ENCODE data around the gene NEK9. TPM values are rescaled to one million over a fixed set of nuclear protein-coding genes. Genes with fewer than 3 reads are reported as not detected.
"Not testable (repeated sequence)": the region's sequence is repeated elsewhere in the genome, so short reads cannot be mapped to it uniquely, and the experiment has no call there.

The NEK9 gene
- total RNA-seq, 1 experiment from 2014 or later: 19.7 TPM

- H3K9me3 ChIP-seq: no peaks in the 10 kb centered on the region
- no peak for DNase-seq
- peaks cover 10% of the 10 kb centered on the region for H3K36me3 ChIP-seq
- H3K4me3 ChIP-seq: no peak overlapping the region
- H3K27me3 ChIP-seq: no peaks in the 10 kb centered on the region
Measured at GRCh38 chr14:75153295-75153694, 26.4 kb upstream of the NEK9 start.

- no peak for DNase-seq
- peaks cover 10% of the 10 kb centered on the region for H3K36me3 ChIP-seq
- H3K27me3 ChIP-seq: no peaks in the 10 kb centered on the region
- H3K4me3 ChIP-seq: no peak overlapping the region
- H3K9me3 ChIP-seq: no peaks in the 10 kb centered on the region
Measured at GRCh38 chr14:75151851-75152250, 25.0 kb upstream of the NEK9 start.

- H3K36me3 ChIP-seq: peaks cover 10% of the 10 kb centered on the region
- H3K27me3 ChIP-seq, H3K9me3 ChIP-seq, DNase-seq, H3K4me3 ChIP-seq: not testable (repeated sequence)
Measured at GRCh38 chr14:75150637-75151036, 23.8 kb upstream of the NEK9 start.

GRCh38 chr14:75150150-75150549 lies 23.3 kb upstream of the NEK9 start:
- Histone ChIP-seq H3K36me3 (peaks cover 10% of the 10 kb centered on the region), H3K4me3 (no peak overlapping the region), H3K9me3 (no peaks in the 10 kb centered on the region), H3K27me3 (no peaks in the 10 kb centered on the region)
- no peak for DNase-seq

DNA sequence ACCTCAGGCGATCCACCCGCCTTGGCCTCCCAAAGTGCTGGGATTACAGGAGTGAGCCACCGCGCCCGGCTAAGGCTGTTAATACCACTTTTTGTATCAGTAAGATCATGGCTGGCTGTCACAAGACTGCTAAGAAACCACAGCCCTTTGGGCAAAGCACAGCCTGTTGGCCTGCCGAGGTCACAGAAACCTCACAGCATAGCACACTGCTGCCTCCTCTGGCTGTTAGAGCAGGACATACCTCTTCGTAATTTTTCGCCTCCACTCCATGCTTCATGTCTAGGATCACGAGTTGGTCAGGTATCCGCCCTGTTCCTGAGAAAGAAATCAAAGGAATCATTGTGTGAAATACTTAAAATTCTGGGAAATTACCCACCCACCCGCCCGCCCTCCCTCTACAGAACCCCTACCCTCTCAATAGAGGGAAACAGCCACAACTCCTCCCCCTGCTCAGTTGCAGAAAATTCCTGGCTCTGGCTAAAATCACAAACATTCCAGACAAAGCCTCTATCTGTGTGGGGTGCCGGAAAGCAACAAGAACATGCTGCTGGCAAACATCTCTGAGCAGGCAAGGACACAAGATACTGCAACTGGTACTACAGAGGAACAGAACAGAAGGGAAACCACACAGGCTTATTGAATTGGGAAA lies 20.7 kb upstream of the NEK9 start:
- peaks cover 10% of the 10 kb centered on the region for H3K36me3 ChIP-seq
- no peak for DNase-seq
- no peaks in the 10 kb centered on the region for H3K27me3 ChIP-seq
- no peak overlapping the region for H3K4me3 ChIP-seq
- no peaks in the 10 kb centered on the region for H3K9me3 ChIP-seq

DNA sequence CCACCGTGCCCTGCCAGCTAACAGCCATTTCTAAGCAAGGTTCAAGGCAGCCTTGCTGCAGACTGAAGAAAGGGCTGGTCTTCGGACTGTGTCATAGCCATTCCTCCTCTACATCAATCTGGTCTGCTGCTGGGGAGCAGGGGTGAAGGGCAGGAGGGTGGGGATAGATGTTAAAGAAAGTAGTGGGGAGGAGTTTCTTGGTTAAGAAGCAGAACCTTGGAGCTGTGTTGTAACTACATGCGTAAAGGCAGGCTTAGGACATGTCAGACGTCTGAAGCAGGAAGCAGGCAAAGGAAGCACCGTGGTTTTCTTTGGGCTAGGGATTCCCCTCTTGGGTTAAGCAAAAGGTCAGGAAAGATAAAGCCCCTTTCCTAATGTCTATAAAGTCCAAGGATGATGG lies 18.1 kb upstream of the NEK9 start:
- no peaks in the 10 kb centered on the region for H3K36me3 ChIP-seq
- H3K27me3 ChIP-seq: no peaks in the 10 kb centered on the region
- no peak overlapping the region for H3K4me3 ChIP-seq
- DNase-seq: no peak
- no peaks in the 10 kb centered on the region for H3K9me3 ChIP-seq

DNA sequence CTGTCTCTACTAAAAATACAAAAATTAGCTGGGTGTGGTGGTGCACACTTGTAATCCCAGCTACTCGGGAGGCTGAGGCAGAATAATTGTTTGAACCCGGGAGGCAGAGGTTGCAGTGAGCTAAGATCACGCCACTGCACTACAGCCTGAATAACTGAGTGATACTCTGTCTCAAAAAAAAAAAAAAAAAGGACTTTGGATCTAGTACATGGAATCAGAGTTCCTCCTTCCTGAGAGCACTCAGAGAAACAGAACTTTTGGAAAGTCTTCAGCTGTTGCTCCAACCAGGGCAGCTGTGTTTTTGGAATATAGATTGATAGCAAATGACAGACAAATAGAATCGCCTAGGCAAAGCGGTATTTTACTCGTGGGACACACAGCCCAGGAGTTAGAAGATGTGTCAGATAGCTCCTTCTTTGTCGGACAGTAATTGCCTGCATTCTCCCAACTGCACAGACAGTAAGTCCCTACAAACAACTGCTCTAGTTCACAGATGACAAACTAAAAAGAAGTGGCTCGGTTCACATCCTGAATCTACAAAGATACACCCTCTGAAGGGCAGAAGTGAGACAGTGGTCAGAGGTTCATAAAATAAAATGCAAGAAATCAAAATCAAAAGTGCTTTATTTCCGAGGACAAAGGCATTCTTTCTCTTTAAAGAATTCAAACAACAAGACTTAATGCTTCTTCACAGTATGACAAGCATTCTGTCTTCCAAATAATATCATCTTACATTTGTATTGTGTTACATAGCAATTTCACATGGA lies 17.1 kb upstream of the NEK9 start:
- DNase-seq: no peak
- no peak overlapping the region for H3K4me3 ChIP-seq
- H3K9me3 ChIP-seq: no peaks in the 10 kb centered on the region
- H3K27me3 ChIP-seq: no peaks in the 10 kb centered on the region
- H3K36me3 ChIP-seq: no peaks in the 10 kb centered on the region

DNA sequence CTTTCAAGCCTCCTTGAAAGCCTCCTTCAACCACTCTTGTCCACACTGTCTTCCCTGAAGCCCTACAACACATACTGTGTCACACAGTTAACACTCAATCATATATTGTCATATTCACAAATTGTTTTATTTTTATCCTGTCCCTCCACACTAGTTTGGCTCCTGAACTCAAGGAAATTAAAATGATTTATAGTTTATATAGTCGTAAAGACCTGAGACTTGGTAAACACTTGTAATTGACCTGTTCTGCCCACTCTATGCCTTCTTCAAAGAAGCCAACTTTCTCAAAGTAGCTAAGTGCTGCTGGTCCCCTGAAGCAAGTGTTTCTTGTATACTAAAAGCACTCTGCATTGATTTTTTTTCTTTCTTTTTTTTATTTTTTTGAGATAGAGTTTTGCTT lies 15.6 kb upstream of the NEK9 start:
- no peak overlapping the region for H3K4me3 ChIP-seq
- DNase-seq: no peak

DNA sequence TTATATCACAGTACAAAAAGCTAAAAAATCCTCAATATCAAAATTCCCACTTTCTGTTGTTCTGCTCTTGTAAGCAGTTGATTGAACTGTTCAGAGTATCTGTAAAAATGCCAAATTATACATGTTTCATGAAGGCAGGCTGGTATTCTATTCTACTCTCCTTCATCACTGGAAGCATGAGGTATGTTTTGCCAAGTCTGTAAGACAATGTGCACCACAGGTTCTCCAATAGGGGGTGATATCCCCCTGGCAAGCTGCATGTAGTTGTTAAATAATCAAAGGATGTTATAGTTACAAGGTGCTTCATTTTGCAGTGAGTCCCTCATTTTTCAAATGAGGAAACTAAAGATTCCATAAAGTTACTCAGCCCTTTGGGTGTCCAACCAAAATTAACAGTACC lies 15.1 kb upstream of the NEK9 start:
- no peaks in the 10 kb centered on the region for H3K9me3 ChIP-seq
- DNase-seq: no peak
- no peak overlapping the region for H3K4me3 ChIP-seq
- no peaks in the 10 kb centered on the region for H3K27me3 ChIP-seq
- H3K36me3 ChIP-seq: no peaks in the 10 kb centered on the region

More for the DNA sequence above, 15.6 kb upstream of the NEK9 start:
- no peaks in the 10 kb centered on the region for H3K36me3 ChIP-seq
- no peaks in the 10 kb centered on the region for H3K9me3 ChIP-seq
- no peaks in the 10 kb centered on the region for H3K27me3 ChIP-seq

GRCh38 chr14:75141062-75141461 lies 14.2 kb upstream of the NEK9 start:
- H3K9me3 ChIP-seq: no peaks in the 10 kb centered on the region
- H3K36me3 ChIP-seq: no peaks in the 10 kb centered on the region
- DNase-seq: no peak
- H3K27me3 ChIP-seq: no peaks in the 10 kb centered on the region
- H3K4me3 ChIP-seq: no peak overlapping the region

GRCh38 chr14:75140620-75141019 lies 13.8 kb upstream of the NEK9 start:
- H3K9me3 ChIP-seq: no peaks in the 10 kb centered on the region
- no peak overlapping the region for H3K4me3 ChIP-seq
- H3K27me3 ChIP-seq: no peaks in the 10 kb centered on the region
- no peak for DNase-seq
- H3K36me3 ChIP-seq: no peaks in the 10 kb centered on the region

DNA sequence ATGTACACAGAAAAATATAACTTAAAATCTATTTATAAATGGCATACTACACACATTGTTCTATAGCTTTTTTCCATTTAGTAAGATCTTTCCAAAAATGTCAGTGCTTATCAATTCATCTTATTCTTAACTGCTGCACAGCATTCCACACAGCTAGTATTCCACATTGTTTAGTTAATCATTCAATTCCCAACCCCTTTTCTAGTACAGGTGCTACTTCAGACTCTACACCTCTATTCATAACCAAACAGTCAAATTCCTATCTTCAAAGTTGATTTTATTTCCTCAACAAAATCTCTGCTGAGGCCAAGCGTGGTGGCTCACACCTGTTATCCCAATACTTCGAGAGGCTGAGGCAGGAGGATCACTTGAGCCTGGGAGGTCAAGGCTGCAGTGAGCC lies 12.3 kb upstream of the NEK9 start:
- no peaks in the 10 kb centered on the region for H3K27me3 ChIP-seq
- 0 out of 2 replicates have a peak, but pooled peaks cover 7% of the 10 kb centered on the region for H3K36me3 ChIP-seq
- no peak for DNase-seq
- no peaks in the 10 kb centered on the region for H3K9me3 ChIP-seq
- no peak overlapping the region for H3K4me3 ChIP-seq

DNA sequence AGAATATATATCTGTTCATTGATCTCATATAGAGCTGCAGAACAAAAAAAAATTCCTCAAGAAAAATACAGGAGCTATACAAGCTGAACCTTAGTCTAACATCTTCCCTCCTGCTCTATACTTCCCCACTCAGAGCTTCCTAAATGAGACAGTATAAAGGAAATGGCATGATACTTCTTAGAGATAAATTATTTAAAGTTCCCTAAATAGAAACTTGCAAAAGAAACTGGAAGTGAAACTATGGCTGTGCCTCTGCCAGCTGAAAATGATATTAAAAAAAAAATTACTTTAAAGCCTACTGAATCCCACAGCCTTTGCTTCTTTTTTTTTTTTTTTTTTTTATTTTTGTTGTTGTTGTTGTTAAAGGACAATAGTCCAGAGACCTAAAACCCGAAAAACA lies 11.6 kb upstream of the NEK9 start:
- Histone ChIP-seq H3K4me3 (no peak overlapping the region), H3K9me3 (no peaks in the 10 kb centered on the region), H3K27me3 (no peaks in the 10 kb centered on the region), H3K36me3 (peaks cover 11% of the 10 kb centered on the region)
- no peak for DNase-seq

DNA sequence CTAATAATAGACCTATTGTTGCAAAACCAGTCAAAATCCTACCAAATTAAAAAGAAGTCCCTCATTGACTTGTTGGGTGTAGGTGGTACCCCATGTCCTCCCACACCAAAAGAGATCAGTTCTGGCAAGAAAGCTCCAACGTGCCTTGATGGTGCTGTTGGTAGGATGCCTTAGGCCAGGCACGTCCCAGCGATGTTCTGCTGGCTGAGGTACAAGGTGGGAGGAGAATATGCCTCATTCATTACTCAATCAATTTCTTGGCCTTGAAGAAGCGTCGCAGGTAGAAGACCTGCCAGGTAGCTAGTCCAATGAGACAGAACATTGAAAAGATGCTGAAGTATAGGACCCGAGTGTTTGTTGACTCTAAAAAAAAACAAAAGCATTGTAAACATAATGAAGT lies 7.8 kb upstream of the NEK9 start:
- H3K4me3 ChIP-seq: no peak overlapping the region
- no peaks in the 10 kb centered on the region for H3K27me3 ChIP-seq
- H3K9me3 ChIP-seq: no peaks in the 10 kb centered on the region
- DNase-seq: no peak
- peaks cover 16% of the 10 kb centered on the region for H3K36me3 ChIP-seq

GRCh38 chr14:75133597-75133996 lies 6.7 kb upstream of the NEK9 start:
- H3K4me3 ChIP-seq: no peak overlapping the region
- H3K36me3 ChIP-seq: peaks cover 16% of the 10 kb centered on the region
- DNase-seq: no peak
- H3K9me3 ChIP-seq: no peaks in the 10 kb centered on the region
- H3K27me3 ChIP-seq: no peaks in the 10 kb centered on the region

DNA sequence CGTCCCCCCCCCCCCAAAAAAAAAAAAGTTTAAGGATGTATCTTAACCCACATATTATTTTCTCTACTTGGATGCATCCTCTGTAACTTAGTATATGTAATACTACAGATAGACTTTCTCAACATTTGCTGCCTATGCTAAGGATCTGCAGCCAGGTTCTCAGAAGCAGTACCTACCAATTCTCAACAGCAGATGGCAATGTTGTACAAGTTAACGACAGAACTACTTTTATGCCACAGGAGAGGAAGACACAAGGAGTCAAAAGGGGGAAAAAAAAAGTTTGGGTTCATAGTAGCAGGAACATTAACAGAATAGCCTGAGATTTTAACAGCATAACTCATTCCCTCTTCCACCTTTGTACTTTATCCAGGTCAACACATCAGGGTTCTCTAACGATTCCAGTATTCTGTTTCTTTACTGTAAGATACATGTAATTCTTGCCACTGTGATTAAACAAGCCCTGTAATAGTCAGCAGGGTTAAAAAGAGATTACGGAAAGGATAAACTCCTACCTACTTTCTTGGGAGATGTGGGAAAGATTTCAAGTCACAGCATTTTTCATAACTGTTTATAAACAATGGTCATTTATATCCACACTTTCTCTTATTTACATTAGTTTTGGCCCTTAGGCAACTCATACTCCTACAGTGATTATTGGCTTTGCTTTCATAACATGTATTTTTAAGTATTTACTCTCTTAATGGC lies 5.7 kb upstream of the NEK9 start:
- H3K9me3 ChIP-seq: no peaks in the 10 kb centered on the region
- H3K36me3 ChIP-seq: peaks cover 21% of the 10 kb centered on the region
- DNase-seq: no peak
- H3K27me3 ChIP-seq: no peaks in the 10 kb centered on the region
- H3K4me3 ChIP-seq: no peak overlapping the region

GRCh38 chr14:75128596-75128990 lies 1.7 kb upstream of the NEK9 start:
- Histone ChIP-seq H3K4me3 (no peak overlapping the region), H3K27me3 (no peaks in the 10 kb centered on the region), H3K36me3 (peaks cover 11% of the 10 kb centered on the region), H3K9me3 (no peaks in the 10 kb centered on the region)
- DNase-seq: no peak

All from MG63 (cell line).